Breast epithelium (tissue), 3 donors: ENCODE data around the gene SRP9.

Experiments
- CTCF ChIP-seq, 3 donors: fragments of 450-650 bp; IDR thresholded peaks; one replicate each; pipeline ENCODE4 v1.5.1; 2016 to 2017; ENCODE audit warnings: antibody characterized with exemption in 3 of 3, mild to moderate bottlenecking in 3 of 3, moderate library complexity in 3 of 3
- POLR2A ChIP-seq: fragments of 450-650 bp; IDR thresholded peaks from one replicate; pipeline ENCODE4 v1.6.1; 2016; ENCODE audit warnings: antibody characterized with exemption, mild to moderate bottlenecking, moderate library complexity

DNA sequence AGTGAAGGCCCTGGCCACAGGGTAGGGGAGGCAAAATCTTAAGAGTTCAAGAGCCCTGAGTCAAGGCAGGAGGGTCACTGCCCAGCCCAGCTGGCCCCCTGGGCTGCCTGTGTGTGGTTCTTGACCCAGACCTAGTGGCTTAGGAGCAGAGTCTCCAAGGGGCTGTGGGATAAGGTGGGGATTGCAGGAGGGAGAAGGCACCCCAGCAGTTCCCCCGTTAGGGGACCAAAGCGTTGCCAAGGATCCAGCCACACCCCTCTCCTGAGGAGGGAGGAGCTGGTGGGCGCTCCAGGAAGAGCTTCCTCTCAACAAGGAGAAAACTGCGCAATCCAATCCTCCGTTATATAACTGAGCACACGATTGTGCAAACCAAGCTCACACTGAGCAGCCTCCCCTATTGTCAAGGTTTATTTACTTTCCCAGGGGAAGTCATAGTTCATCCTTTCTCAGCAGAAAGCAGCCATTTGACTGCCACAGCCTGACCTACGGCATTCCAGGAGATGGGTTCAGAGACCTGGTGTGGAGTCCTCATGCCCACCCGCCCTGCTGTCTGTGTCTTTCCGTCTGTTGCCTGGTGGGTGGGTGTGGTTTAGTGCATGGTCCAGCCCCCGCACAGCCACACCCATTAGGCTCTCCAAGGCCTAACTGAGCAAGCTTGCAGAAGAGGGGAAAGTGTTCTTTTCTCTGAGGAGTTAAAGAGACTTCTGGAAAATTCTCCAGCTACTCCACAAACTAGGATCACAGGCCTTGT, 35.8 kb downstream of the SRP9 start:
- no peak for TF ChIP-seq CTCF (IDR thresholded peaks at IDR 0.05)
- TF ChIP-seq POLR2A = no peak
